Pancreas (tissue), 10 donors: ENCODE measurements around the gene WIF1. TPM values are rescaled to one million over a fixed set of nuclear protein-coding genes. Genes with fewer than 3 reads are reported as not detected.

ENCODE experiments used
- ATAC-seq, 4 donors: fragments of 200-7000 bp; cut with Tn5 transposase; one replicate each; pipeline versions ENCODE4 v1.8.0 to v1.9.1; 2020; ENCODE audit warnings: mild to moderate bottlenecking in 4 of 4, moderate library complexity in 4 of 4
- DNase-seq, 6 donors: peaks; one replicate each; pipeline ENCODE4 v3.0.0-alpha.2; 2020
- FAIRE-seq: peaks from 2 replicates; lab custom pipeline; 2012; peaks lifted over from hg19 to GRCh38; lab: Jason Lieb, UNC
- H3K27ac ChIP-seq, 4 donors: fragments of 200-600 bp; sonication (generic); 1 replicate in 3 of 4; 2 replicates in 1 of 4; pipeline versions ENCODE4 v1.5.0 to v1.8.0; 2020
- H3K27me3 ChIP-seq, 4 donors: fragments of 200-600 bp; one replicate each; pipeline ENCODE4 v1.8.0; 2021
- H3K36me3 ChIP-seq, 3 donors: fragments of 200-600 bp; sonication (generic) in 1 of 3; one replicate each; pipeline versions ENCODE4 v1.5.0 to v1.8.0; 2020 to 2021
- H3K4me1 ChIP-seq, 3 donors: fragments of 200-600 bp; one replicate each; pipeline ENCODE4 v1.8.0; 2021
- H3K4me3 ChIP-seq, 4 donors: fragments of 200-600 bp; sonication (generic) in 2 of 4; one replicate each; pipeline versions ENCODE4 v1.5.0 to v1.8.0; 2020 to 2021
- H3K9me3 ChIP-seq, 4 donors: fragments of 200-600 bp; one replicate each; pipeline ENCODE4 v1.8.0; 2021
- CTCF ChIP-seq, 4 donors: fragments of 200-600 bp; sonication (generic) in 3 of 4; IDR thresholded peaks; one replicate each; pipeline versions ENCODE4 v1.5.0 to v1.8.0; 2021; ENCODE audit warnings: antibody characterized with exemption in 4 of 4
- WGBS, 2 donors: extraction: QIAGEN DNeasy Blood & Tissue Kit; methylation state at CpG; one replicate each; pipeline ENCODE4 v1.1.7; 2013; 5-methylcytosine and 5-hydroxymethylcytosine counted together
- intact Hi-C, 3 donors: fragments of 100-400 bp; cut with DNase I; formaldehyde crosslinking; loops; one replicate each; pipeline versions ENCODE4 v1.11.1 to v1.14.2; 2022
- polyA plus RNA-seq, 2 donors: library from polyadenylated mRNA; stranded (reverse); fragments of 200-250 nt; gene quantifications; one replicate each; pipeline ENCODE4 v1.2.3, GENCODE V29; 2013
- total RNA-seq, 6 donors: library from RNA; stranded (reverse); fragmentation: NEBNext Ultra II Directional in 4 of 6; extraction: Animal tissue kit (Norgen Biotek cat#: 25700) in 4 of 6; gene quantifications; one replicate each; pipeline versions ENCODE4 v1.2.1 to v1.2.4, GENCODE V29; 2021 to 2023
- donor health status: healthy with polysubstance abuse.
- donor health status: DM: no; HTN: no; CAD: no; lungs with moderate emphysema.
- donor health status: DM: no; HTN: no; CAD: no.
- donor health status: control.
- donor health status: control.
- donor health status: Bipolar disorder and iron deficiency.
- donor health status: DM: yes; HTN: yes; CAD: no.
- donor health status: DM: no; HTN: no; CAD: no.
- donor health status: DM: no; HTN: no; CAD: no.
- donor health status: DM: yes; HTN: yes; CAD: no.

Gene WIF1
- total and polyA plus RNA-seq, 8 donors, result 0.08 to 0.69 (median 0.46) TPM; not detected in 3

GRCh38 chr12:65113621-65114035 lies 7.5 kb downstream of the WIF1 start:
- DNase-seq (no peak), ATAC-seq (no peak), FAIRE-seq (no peak)
- Histone ChIP-seq H3K36me3 (no peaks in the 10 kb centered on the region), H3K27me3 (peaks cover 0 to 11% (median 6%) of the 10 kb centered on the region in 4 donors), H3K9me3 (no peaks in the 10 kb centered on the region), H3K4me1 (no peaks in the 10 kb centered on the region), H3K27ac (no peak overlapping the region), H3K4me3 (no peak overlapping the region)
- 3 to 15% methylated on average over 1 of the region's 1 CpG for WGBS, 2 donors
- intact Hi-C loops, result no loop called here
- no peak for TF ChIP-seq CTCF (IDR thresholded peaks at IDR 0.05)

DNA sequence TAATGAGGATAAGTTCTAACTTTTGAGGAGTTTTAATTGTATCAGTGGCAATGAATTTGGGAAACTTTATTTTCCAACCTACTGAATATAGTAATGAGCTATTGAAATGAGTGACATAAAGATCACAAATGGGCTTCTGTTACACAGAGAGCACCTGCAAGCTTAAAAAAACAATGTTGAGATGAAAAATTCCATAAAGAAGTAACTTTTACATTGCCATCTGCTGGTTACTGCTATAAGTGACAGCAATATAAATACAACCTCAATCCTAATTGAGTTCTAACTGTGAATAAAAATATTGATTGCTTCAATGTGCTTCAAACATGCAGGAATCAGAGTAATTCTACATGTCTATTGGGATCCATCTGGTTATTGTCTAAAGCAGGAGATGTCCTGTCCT lies 14.2 kb downstream of the WIF1 start:
- DNase-seq, result no peak
- Histone ChIP-seq H3K4me3 (no peak overlapping the region), H3K27ac (no peak overlapping the region), H3K9me3 (no peaks in the 10 kb centered on the region), H3K36me3 (no peaks in the 10 kb centered on the region), H3K27me3 (no peaks in the 10 kb centered on the region), H3K4me1 (no peaks in the 10 kb centered on the region)
- peak in 3 of 4 donors; percentile 17 to 20 (median 19) for TF ChIP-seq CTCF (IDR thresholded peaks at IDR 0.05)
- peak in 1 of 4 donors; percentile 29 for ATAC-seq
- no peak for FAIRE-seq
- intact Hi-C loops, result loop anchor here in 1 of 3 donors (10.0 kb wide), 2 partner anchors 212 to 302 kb away; no protein-coding TSS in a partner anchor

GRCh38 chr12:65100140-65100539 lies 21.0 kb downstream of the WIF1 start:
- intact Hi-C loops, result loop anchor here in 1 of 3 donors (10.0 kb wide), 2 partner anchors 205 to 295 kb away; no protein-coding TSS in a partner anchor
- DNase-seq (no peak), ATAC-seq (no peak), FAIRE-seq (no peak)
- H3K4me1 ChIP-seq, result no peaks in the 10 kb centered on the region
- no peaks in the 10 kb centered on the region for H3K36me3 ChIP-seq
- no peak overlapping the region for H3K27ac ChIP-seq
- WGBS, 2 donors, result 83% methylated on average over 3 of the region's 3 CpGs
- TF ChIP-seq CTCF (IDR thresholded peaks at IDR 0.05), result no peak
- no peaks in the 10 kb centered on the region for H3K9me3 ChIP-seq
- H3K27me3 ChIP-seq, result no peaks in the 10 kb centered on the region
- H3K4me3 ChIP-seq, result no peak overlapping the region

GRCh38 chr12:65099182-65099581 lies 21.9 kb downstream of the WIF1 start:
- Histone ChIP-seq H3K27me3 (no peaks in the 10 kb centered on the region), H3K36me3 (no peaks in the 10 kb centered on the region), H3K27ac (no peak overlapping the region), H3K4me3 (no peak overlapping the region), H3K9me3 (no peaks in the 10 kb centered on the region), H3K4me1 (no peaks in the 10 kb centered on the region)
- DNase-seq, result no peak
- no peak for FAIRE-seq
- 83 to 91% methylated on average over 3 of the region's 3 CpGs for WGBS, 2 donors
- no peak for TF ChIP-seq CTCF (IDR thresholded peaks at IDR 0.05)
- intact Hi-C loops, result no loop called here
- ATAC-seq, result no peak

DNA sequence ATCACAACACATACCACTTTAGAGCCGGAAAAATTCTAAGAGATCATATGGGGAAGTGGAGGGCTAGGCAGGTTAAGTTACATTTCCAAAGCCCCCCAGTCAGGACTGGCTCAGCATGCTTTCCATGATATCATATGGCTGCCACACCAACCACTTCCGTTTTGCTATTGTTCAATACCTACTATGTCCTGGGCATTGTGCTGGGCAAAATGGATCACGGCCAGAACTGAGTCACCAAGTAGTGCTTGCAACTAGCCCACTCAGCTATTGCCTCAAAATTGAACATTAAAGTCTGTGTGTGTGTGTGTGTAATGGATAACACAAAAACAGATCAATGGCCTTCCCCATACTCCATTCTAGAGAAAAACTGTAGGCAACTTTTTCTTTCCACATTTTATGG lies 22.7 kb downstream of the WIF1 start:
- Histone ChIP-seq H3K4me1 (no peaks in the 10 kb centered on the region), H3K9me3 (no peaks in the 10 kb centered on the region), H3K27ac (no peak overlapping the region), H3K36me3 (no peaks in the 10 kb centered on the region), H3K27me3 (no peaks in the 10 kb centered on the region), H3K4me3 (no peak overlapping the region)
- 89 to 93% methylated on average over 3 of the region's 3 CpGs for WGBS, 2 donors
- DNase-seq (no peak), FAIRE-seq (no peak), ATAC-seq (no peak)
- TF ChIP-seq CTCF (IDR thresholded peaks at IDR 0.05), result no peak
- intact Hi-C loops, result no loop called here
